ACC112 (cell line): ENCODE results near the gene LRRC74A.

ENCODE experiments used
- H2AFZ ChIP-seq: fragments of 200-600 bp; sonication (generic); one replicate; pipeline ENCODE4 v1.6.0; 2017; ENCODE audit warnings: antibody characterized with exemption, low read length; ENCODE audit not compliant: unreplicated experiment
- H3K27ac ChIP-seq: fragments of 200-600 bp; sonication (generic); 2 replicates; pipeline ENCODE4 v1.5.1; 2014; ENCODE audit warnings: low read depth, mild to moderate bottlenecking, antibody characterized with exemption, low read length, moderate library complexity
- H3K27me3 ChIP-seq: fragments of 200-600 bp; sonication (generic); 2 replicates; pipeline ENCODE4 v1.6.1; 2014; ENCODE audit warnings: mild to moderate bottlenecking, antibody characterized with exemption, low read length, moderate library complexity, mixed read lengths; ENCODE audit not compliant: insufficient read depth
- H3K36me3 ChIP-seq: fragments of 200-600 bp; sonication (generic); 2 replicates; pipeline ENCODE4 v1.6.1; 2016; ENCODE audit warnings: mild to moderate bottlenecking, antibody characterized with exemption, low read length, moderate library complexity, mixed read lengths; ENCODE audit not compliant: insufficient read depth
- H3K4me1 ChIP-seq: fragments of 200-600 bp; sonication (generic); one replicate; pipeline ENCODE4 v1.6.1; 2016; ENCODE audit warnings: low read length, mixed read lengths; ENCODE audit not compliant: insufficient read depth, unreplicated experiment, control insufficient read depth
- H3K4me3 ChIP-seq: fragments of 200-600 bp; sonication (generic); 2 replicates; pipeline ENCODE4 v1.5.1; 2014; ENCODE audit warnings: mild to moderate bottlenecking, low read depth, low read length
- H3K79me2 ChIP-seq: fragments of 200-600 bp; sonication (generic); one replicate; pipeline ENCODE4 v1.6.0; 2016; ENCODE audit warnings: low read length; ENCODE audit not compliant: control insufficient read depth, unreplicated experiment, insufficient read depth

LRRC74A gene

DNA sequence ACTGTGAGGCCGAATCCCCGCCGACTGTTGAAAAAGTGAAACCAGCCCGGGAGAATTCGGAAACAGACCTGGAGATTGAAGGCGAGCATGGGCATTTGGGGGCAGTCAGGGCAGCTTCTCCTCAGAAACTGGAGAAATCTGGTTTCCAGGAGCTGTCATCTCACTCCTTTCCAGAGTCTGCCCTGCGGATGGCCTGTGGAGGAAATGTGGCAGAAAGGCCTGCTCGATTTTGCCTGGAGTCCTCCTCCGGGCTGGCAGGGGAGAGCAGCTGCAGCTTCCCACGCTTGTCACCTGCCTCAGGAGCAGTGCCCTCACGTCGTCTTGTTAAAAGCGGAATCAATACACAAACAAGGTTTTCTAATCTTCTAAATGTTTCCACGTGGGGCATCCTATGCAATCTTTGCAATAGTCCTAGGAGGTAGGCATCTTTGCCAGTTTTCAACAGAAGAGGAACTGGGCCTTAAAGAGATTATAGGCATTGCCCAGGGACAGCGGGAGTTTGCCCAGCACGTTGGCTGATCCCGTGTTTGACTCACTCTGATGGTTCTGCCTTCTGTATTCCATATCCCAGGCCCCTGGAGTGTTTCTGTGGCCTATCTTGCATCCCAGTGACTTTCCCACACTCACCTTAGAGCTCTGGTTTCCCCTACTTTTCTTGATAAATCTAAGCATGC, 2.3 kb downstream of the LRRC74A start:
- Histone ChIP-seq H2AFZ (peak overlapping the region; percentile 55), H3K4me1 (no peaks in the 10 kb centered on the region), H3K79me2 (no peaks in the 10 kb centered on the region), H3K36me3 (no peaks in the 10 kb centered on the region), H3K27me3 (peaks cover 30% of the 10 kb centered on the region; the same call in 1 of the 2 replicates), H3K27ac (no peak overlapping the region), H3K4me3 (peak overlapping the region; percentile 68)

DNA sequence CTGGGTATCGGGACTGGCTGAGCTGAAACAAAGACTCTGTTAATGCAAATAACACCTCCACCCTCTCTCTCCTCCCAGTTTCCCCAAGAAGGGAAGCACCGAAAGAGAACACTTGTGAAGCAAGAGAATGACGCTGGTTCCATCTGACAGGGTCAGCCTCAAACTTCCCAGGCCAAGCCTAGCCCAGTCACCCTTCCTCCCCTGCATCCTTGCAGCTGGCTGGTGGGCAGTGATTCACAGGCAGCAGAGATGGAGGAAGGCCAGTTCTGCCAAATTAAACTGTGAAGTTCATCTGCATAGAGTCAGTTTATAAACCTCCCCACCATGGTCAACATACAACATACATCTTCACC, 2.8 kb downstream of the LRRC74A start:
- no peak overlapping the region for H3K27ac ChIP-seq
- H3K27me3 ChIP-seq, result peaks cover 32% of the 10 kb centered on the region; the same call in 1 of the 2 replicates
- no peaks in the 10 kb centered on the region for H3K4me1 ChIP-seq
- no peak overlapping the region for H2AFZ ChIP-seq
- no peaks in the 10 kb centered on the region for H3K36me3 ChIP-seq
- H3K79me2 ChIP-seq, result no peaks in the 10 kb centered on the region
- H3K4me3 ChIP-seq, result no peak overlapping the region

GRCh38 chr14:76829650-76830421, 3.6 kb downstream of the LRRC74A start:
- no peaks in the 10 kb centered on the region for H3K4me1 ChIP-seq
- no peaks in the 10 kb centered on the region for H3K79me2 ChIP-seq
- H3K4me3 ChIP-seq, result no peak overlapping the region
- H3K27ac ChIP-seq, result no peak overlapping the region
- peaks cover 36% of the 10 kb centered on the region for H3K27me3 ChIP-seq
- no peak overlapping the region for H2AFZ ChIP-seq
- H3K36me3 ChIP-seq, result no peaks in the 10 kb centered on the region

- no peak overlapping the region for H2AFZ ChIP-seq
- H3K79me2 ChIP-seq, result no peaks in the 10 kb centered on the region
- H3K27ac ChIP-seq, result no peak overlapping the region
- H3K36me3 ChIP-seq, result no peaks in the 10 kb centered on the region
- H3K27me3 ChIP-seq, result peaks cover 33% of the 10 kb centered on the region
- no peaks in the 10 kb centered on the region for H3K4me1 ChIP-seq
- no peak overlapping the region for H3K4me3 ChIP-seq
Measured at GRCh38 chr14:76830556-76830955, 4.3 kb downstream of the LRRC74A start.

- Histone ChIP-seq H3K27me3 (peaks cover 30% of the 10 kb centered on the region), H3K27ac (no peak overlapping the region), H2AFZ (no peak overlapping the region)
Measured at GRCh38 chr14:76832503-76832988, 6.3 kb downstream of the LRRC74A start.

GRCh38 chr14:76833011-76833410, 6.8 kb downstream of the LRRC74A start:
- peaks cover 34% of the 10 kb centered on the region for H3K27me3 ChIP-seq
- H3K79me2 ChIP-seq, result no peaks in the 10 kb centered on the region
- no peak overlapping the region for H2AFZ ChIP-seq
- H3K27ac ChIP-seq, result no peak overlapping the region
- no peaks in the 10 kb centered on the region for H3K36me3 ChIP-seq
- no peak overlapping the region for H3K4me3 ChIP-seq
- H3K4me1 ChIP-seq, result no peaks in the 10 kb centered on the region

More at GRCh38 chr14:76832503-76832988, 6.3 kb downstream of the LRRC74A start:
- Histone ChIP-seq H3K4me1 (no peaks in the 10 kb centered on the region), H3K79me2 (no peaks in the 10 kb centered on the region), H3K4me3 (no peak overlapping the region), H3K36me3 (no peaks in the 10 kb centered on the region)

GRCh38 chr14:76834241-76834661, 8.0 kb downstream of the LRRC74A start:
- peaks cover 47% of the 10 kb centered on the region for H3K27me3 ChIP-seq
- H3K4me1 ChIP-seq, result no peaks in the 10 kb centered on the region
- H2AFZ ChIP-seq, result no peak overlapping the region
- no peaks in the 10 kb centered on the region for H3K36me3 ChIP-seq
- H3K79me2 ChIP-seq, result no peaks in the 10 kb centered on the region
- H3K4me3 ChIP-seq, result no peak overlapping the region
- H3K27ac ChIP-seq, result no peak overlapping the region

GRCh38 chr14:76836029-76836630, 9.9 kb downstream of the LRRC74A start:
- Histone ChIP-seq H3K79me2 (no peaks in the 10 kb centered on the region), H2AFZ (no peak overlapping the region), H3K4me1 (no peaks in the 10 kb centered on the region), H3K27ac (no peak overlapping the region), H3K27me3 (peaks cover 42% of the 10 kb centered on the region), H3K4me3 (no peak overlapping the region), H3K36me3 (no peaks in the 10 kb centered on the region)

GRCh38 chr14:76837524-76837923, 11.3 kb downstream of the LRRC74A start:
- peaks cover 40% of the 10 kb centered on the region for H3K27me3 ChIP-seq
- H3K36me3 ChIP-seq, result no peaks in the 10 kb centered on the region
- H3K79me2 ChIP-seq, result no peaks in the 10 kb centered on the region
- H3K4me3 ChIP-seq, result no peak overlapping the region
- no peak overlapping the region for H2AFZ ChIP-seq
- H3K27ac ChIP-seq, result no peak overlapping the region
- H3K4me1 ChIP-seq, result no peaks in the 10 kb centered on the region

DNA sequence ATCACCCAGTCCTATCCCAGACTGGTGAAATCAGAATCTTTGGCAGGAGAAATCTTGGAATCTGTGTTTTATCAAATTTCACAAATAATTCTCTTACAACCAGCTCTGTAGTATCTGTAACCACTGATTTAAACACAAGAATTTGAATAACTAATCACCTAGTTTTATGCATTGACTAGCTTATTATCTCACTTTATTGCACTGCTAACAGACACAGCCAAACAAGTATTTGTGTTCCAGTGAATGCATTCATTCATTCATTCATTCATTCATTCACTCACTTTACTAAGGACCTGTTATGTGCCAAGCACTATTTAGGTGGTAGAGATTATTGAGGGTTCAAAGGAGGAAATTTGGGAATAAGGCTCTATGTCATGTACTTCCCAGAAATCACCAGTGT, 16.2 kb downstream of the LRRC74A start:
- no peak overlapping the region for H2AFZ ChIP-seq
- peaks cover 44% of the 10 kb centered on the region for H3K27me3 ChIP-seq
- H3K4me3 ChIP-seq, result no peak overlapping the region
- no peaks in the 10 kb centered on the region for H3K79me2 ChIP-seq
- no peaks in the 10 kb centered on the region for H3K36me3 ChIP-seq
- H3K27ac ChIP-seq, result no peak overlapping the region
- no peaks in the 10 kb centered on the region for H3K4me1 ChIP-seq
